Activated naive CD4-positive, alpha-beta T cell treated with anti-CD3 and anti-CD28 coated beads for 36 hours (primary cell): ENCODE data around the gene PHC2. TPM values are rescaled to one million over a fixed set of nuclear protein-coding genes. Genes with fewer than 3 reads are reported as not detected.

ENCODE experiments used
- microRNA-seq: library from miRNA; unstranded; fragments of <30 nt; microRNA quantifications from one replicate; pipeline ENCODE4 v1.2.0, GENCODE V29; 2022; ENCODE audit warnings: borderline microRNAs expressed, borderline replicate concordance
- total RNA-seq, 2 experiments: library from RNA; stranded (reverse); gene quantifications; one replicate each; pipeline ENCODE4 v1.2.3, GENCODE V29; 2021

The PHC2 gene
- total RNA-seq, 2 experiments from 2014 or later: 15.6 to 15.9 TPM

Small RNA genes within 50 kb of the gene (microRNA-seq; reads per million reads assigned to microRNA genes)
- 13.7 reads per million, percentile 28 among the genes with 10 or more reads in this experiment for gene MIR3605

Other genes with a start within 250 kb of the PHC2 start
- 1 to 10 TPM; 1.5 TPM for gene TRIM62, start 249.1 kb downstream of the PHC2 start, total RNA-seq
- 1 to 10 TPM; 8.1 to 8.8 TPM for gene ZNF362, start 174.6 kb downstream of the PHC2 start, total RNA-seq
- gene A3GALT2, start 110.0 kb downstream of the PHC2 start, total RNA-seq: not detected
- 1 to 10 TPM; 2.5 to 2.6 TPM for gene ZSCAN20, start 41.5 kb upstream of the PHC2 start, total RNA-seq